ENCODE data around the gene GBA2. TPM values are rescaled to one million over a fixed set of nuclear protein-coding genes. Genes with fewer than 3 reads are reported as not detected.

Gene GBA2
- polyA plus RNA-seq, 3 donors: 18.1 to 130 (median 26.4) TPM

DNA sequence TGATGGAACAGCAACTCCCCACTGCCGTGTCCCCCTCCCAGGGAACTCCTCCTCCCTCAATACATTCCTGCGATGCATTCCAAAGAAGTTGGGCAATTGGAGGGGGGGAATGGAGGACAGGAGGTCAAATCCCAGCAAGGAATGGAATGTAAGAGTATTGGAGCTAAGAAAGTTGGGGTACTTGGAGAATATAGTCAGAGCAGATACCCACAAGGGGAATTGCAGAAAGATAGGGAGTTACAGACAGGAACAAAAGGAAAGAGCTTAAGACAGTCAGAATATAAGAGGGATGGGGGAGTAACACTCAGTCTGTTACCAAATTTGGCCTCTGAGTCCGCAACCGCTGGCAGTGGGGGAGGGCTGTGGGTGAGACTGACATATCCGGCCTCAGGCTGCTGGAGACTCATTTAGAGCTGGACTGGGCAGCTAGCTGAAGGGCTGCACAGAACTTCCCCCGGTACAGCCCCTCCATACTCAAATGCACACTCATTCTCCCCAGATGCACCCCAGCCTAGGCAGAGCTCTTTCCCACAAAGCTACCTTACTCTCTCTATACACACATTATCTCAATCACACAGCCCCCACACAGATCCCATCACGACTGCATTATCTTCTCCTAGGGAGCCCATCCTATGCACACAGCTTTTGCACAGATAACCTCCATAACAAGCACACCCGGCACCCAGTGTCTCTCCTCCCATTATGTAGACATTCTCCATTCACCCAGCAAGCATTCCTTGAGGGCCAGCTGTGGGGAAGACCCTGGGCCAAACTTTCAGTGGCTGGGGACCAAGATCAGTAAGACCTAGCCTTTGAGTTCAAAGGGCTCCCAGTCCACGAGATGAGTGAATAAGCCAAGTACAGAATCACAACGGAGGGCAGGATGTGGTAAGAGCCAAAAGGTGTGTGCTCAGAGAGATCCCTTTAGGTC is 20.7 kb downstream of the GBA2 start:
- Mint-ChIP-seq H3K4me1 (peaks cover 7% of the 10 kb centered on the region), H3K9me3 (no peaks in the 10 kb centered on the region), H3K27me3 (ENCODE audit: low read depth in 3 of 3) (peaks cover 0 to 3% (median 0%) of the 10 kb centered on the region in 3 donors), H3K4me3 (no peak overlapping the region), H3K36me3 (peaks cover 18 to 37% of the 10 kb centered on the region in 2 donors), H3K27ac (no peak overlapping the region)
- TF ChIP-seq, protein P1, sequence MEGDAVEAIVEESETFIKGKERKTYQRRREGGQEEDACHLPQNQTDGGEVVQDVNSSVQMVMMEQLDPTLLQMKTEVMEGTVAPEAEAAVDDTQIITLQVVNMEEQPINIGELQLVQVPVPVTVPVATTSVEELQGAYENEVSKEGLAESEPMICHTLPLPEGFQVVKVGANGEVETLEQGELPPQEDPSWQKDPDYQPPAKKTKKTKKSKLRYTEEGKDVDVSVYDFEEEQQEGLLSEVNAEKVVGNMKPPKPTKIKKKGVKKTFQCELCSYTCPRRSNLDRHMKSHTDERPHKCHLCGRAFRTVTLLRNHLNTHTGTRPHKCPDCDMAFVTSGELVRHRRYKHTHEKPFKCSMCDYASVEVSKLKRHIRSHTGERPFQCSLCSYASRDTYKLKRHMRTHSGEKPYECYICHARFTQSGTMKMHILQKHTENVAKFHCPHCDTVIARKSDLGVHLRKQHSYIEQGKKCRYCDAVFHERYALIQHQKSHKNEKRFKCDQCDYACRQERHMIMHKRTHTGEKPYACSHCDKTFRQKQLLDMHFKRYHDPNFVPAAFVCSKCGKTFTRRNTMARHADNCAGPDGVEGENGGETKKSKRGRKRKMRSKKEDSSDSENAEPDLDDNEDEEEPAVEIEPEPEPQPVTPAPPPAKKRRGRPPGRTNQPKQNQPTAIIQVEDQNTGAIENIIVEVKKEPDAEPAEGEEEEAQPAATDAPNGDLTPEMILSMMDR (IDR thresholded peaks at IDR 0.05): no peak
- Histone ChIP-seq H3K4me2 (replicated peaks; ENCODE audit: extremely low read depth, low read length, poor library complexity, severe bottlenecking) (peak overlapping the region; percentile 87), H2AFZ (ENCODE audit: insufficient read depth, low read depth, low read length, poor library complexity, severe bottlenecking) (no peak overlapping the region), H3K36me3 (replicated peaks in 1 of 2; ENCODE audit: control insufficient read depth in 1 of 2, insufficient read depth in 2 of 2, low read length in 2 of 2) (peaks cover 30 to 52% of the 10 kb centered on the region in 2 donors), H3K4me1 (ENCODE audit: control insufficient read depth in 1 of 2, insufficient read depth in 2 of 2, low read length in 2 of 2) (peaks cover 53 to 60% of the 10 kb centered on the region in 2 donors), H4K20me1 (ENCODE audit: insufficient read depth, low read length) (peaks cover 72% of the 10 kb centered on the region), H3K27me3 (ENCODE audit: control insufficient read depth in 2 of 2, insufficient read depth in 2 of 2, low read length in 2 of 2) (no peaks in the 10 kb centered on the region), H3K27ac (ENCODE audit: low read depth in 1 of 2, low read length in 2 of 2) (peak overlapping the region; percentile 40 to 84), H3K79me2 (ENCODE audit: insufficient read depth, low read length) (peaks cover 83% of the 10 kb centered on the region), H3K4me3 (replicated peaks in 1 of 3; ENCODE audit: low read depth in 2 of 3, low read length in 3 of 3) (peak overlapping the region; percentile 30 to 95 (median 42)), H3K9ac (ENCODE audit: insufficient read depth, low read length, poor library complexity, severe bottlenecking) (peak overlapping the region; percentile 37), H3K9me3 (replicated peaks in 1 of 2; ENCODE audit: control insufficient read depth in 1 of 2, insufficient read depth in 1 of 2, low read length in 2 of 2) (no peaks in the 10 kb centered on the region)
- peak; percentile 45 to 60 (median 49) for DNase-seq
- WGBS (ENCODE audit: insufficient coverage): 3% methylated on average over 5 of the region's 10 CpGs
- intact Hi-C loops (cut with micrococcal nuclease): loop anchor here in 1 of 2 donors (5.0 to 10.0 kb wide), 2 partner anchors 81 to 124 kb away; partner anchors contain the start of gene TESK1

DNA sequence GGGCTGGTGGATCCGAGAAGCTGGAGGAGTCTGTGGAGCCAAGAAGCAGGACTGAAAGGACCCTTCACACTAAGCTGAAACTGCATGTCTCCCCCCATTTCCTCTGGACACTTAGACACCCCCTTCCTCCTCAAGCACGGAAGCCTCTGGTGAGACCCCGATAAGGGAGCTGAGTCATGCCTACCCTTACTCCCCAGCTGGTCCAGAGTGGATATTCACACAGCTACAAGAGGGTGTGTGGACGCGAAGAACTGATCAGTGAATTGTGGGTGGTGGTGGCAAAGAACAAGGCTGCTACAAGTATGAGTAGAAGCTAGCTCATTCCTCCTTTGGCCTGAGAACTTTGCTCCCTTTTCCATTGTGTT is 21.4 kb downstream of the GBA2 start:
- Mint-ChIP-seq H3K36me3 (peaks cover 18 to 44% of the 10 kb centered on the region in 2 donors), H3K9me3 (no peaks in the 10 kb centered on the region), H3K4me1 (peaks cover under 1% of the 10 kb centered on the region), H3K27me3 (ENCODE audit: low read depth in 3 of 3) (peaks cover 0 to 3% (median 0%) of the 10 kb centered on the region in 3 donors), H3K4me3 (no peak overlapping the region), H3K27ac (peak overlapping the region in 1 of 7 donors; percentile 88)
- peak overlapping the region in 1 of 2 donors; percentile 84 for H3K27ac ChIP-seq (ENCODE audit: low read depth in 1 of 2, low read length in 2 of 2)
- peak overlapping the region; percentile 30 for H3K9ac ChIP-seq (ENCODE audit: insufficient read depth, low read length, poor library complexity, severe bottlenecking)
- peaks cover 47 to 53% of the 10 kb centered on the region in 2 donors for H3K4me1 ChIP-seq (ENCODE audit: control insufficient read depth in 1 of 2, insufficient read depth in 2 of 2, low read length in 2 of 2)
- TF ChIP-seq, protein P1 (IDR thresholded peaks at IDR 0.05): no peak
- no peaks in the 10 kb centered on the region for H3K27me3 ChIP-seq (ENCODE audit: control insufficient read depth in 2 of 2, insufficient read depth in 2 of 2, low read length in 2 of 2)
- peaks cover 80% of the 10 kb centered on the region for H3K79me2 ChIP-seq (ENCODE audit: insufficient read depth, low read length)
- H4K20me1 ChIP-seq (ENCODE audit: insufficient read depth, low read length): peaks cover 78% of the 10 kb centered on the region
- no CpG with 5 or more reads among the region's 5 CpGs for WGBS (ENCODE audit: insufficient coverage)
- no peak for DNase-seq
- H2AFZ ChIP-seq (ENCODE audit: insufficient read depth, low read depth, low read length, poor library complexity, severe bottlenecking): no peak overlapping the region
- peaks cover 37 to 58% of the 10 kb centered on the region in 2 donors for H3K36me3 ChIP-seq (replicated peaks in 1 of 2; ENCODE audit: control insufficient read depth in 1 of 2, insufficient read depth in 2 of 2, low read length in 2 of 2)
- intact Hi-C loops (cut with micrococcal nuclease): loop anchor here in 1 of 2 donors (5.0 to 10.0 kb wide), 2 partner anchors 80 to 123 kb away; partner anchors contain the start of gene TESK1
- no peaks in the 10 kb centered on the region for H3K9me3 ChIP-seq (replicated peaks in 1 of 2; ENCODE audit: control insufficient read depth in 1 of 2, insufficient read depth in 1 of 2, low read length in 2 of 2)
- peak overlapping the region; percentile 87 for H3K4me2 ChIP-seq (replicated peaks; ENCODE audit: extremely low read depth, low read length, poor library complexity, severe bottlenecking)
- H3K4me3 ChIP-seq (replicated peaks in 1 of 3; ENCODE audit: low read depth in 2 of 3, low read length in 3 of 3): peak overlapping the region in 2 of 3 experiments; percentile 30 to 95

Measured in CD14-positive monocyte (primary cell).